Activated CD4-positive, alpha-beta T cell treated with anti-CD3 and anti-CD28 coated beads, Interleukin-2, amount 10 ng/mL, durations not matched to agents 7 days and 5 days (primary cell): ENCODE data around the gene MLXIP. TPM values are rescaled to one million over a fixed set of nuclear protein-coding genes. Genes with fewer than 3 reads are reported as not detected.
"Not testable (repeated sequence)": the region's sequence is repeated elsewhere in the genome, so short reads cannot be mapped to it uniquely, and the experiment has no call there.

Experiments
- CTCF ChIA-PET: fragments of 350-600 bp; sonication (Branson Sonifier 250); formaldehyde crosslinking; loops from one replicate; lab custom pipeline; 2021; ENCODE audit warnings: antibody characterized with exemption; lab: Charles Lee
- POLR2A ChIA-PET: fragments of 350-600 bp; sonication (Branson Sonifier 250); formaldehyde crosslinking; loops from one replicate; lab custom pipeline; 2021; ENCODE audit warnings: antibody characterized with exemption; lab: Charles Lee
- DNase-seq: peaks from one replicate; pipeline ENCODE4 v3.0.0-alpha.2; 2020
- H3K27ac Mint-ChIP-seq: one replicate; pipeline ENCODE4 v1.8.0; 2021; ENCODE audit warnings: mild to moderate bottlenecking, moderate library complexity, mixed read lengths
- H3K27me3 Mint-ChIP-seq: one replicate; pipeline ENCODE4 v1.8.0; 2021; ENCODE audit warnings: mixed read lengths
- H3K36me3 Mint-ChIP-seq: one replicate; pipeline ENCODE4 v1.8.0; 2021; ENCODE audit warnings: low read depth, mixed read lengths
- H3K4me1 Mint-ChIP-seq: one replicate; pipeline ENCODE4 v1.8.0; 2021; ENCODE audit warnings: mixed read lengths
- H3K4me3 Mint-ChIP-seq: one replicate; pipeline ENCODE4 v1.8.0; 2021; ENCODE audit warnings: mild to moderate bottlenecking, moderate library complexity, mixed read lengths
- H3K9me3 Mint-ChIP-seq: one replicate; pipeline ENCODE4 v1.8.0; 2021; ENCODE audit warnings: mixed read lengths
- total RNA-seq, 2 experiments: library from RNA; stranded (reverse); gene quantifications; one replicate each; pipeline ENCODE4 v1.2.3, GENCODE V29; 2021

The MLXIP gene
- total RNA-seq, 2 experiments from 2014 or later = 45.7 to 46.8 TPM

GRCh38 chr12:122159882-122160281 is 81.3 kb downstream of the MLXIP start:
- Mint-ChIP-seq H3K27ac (no peak overlapping the region), H3K4me3 (no peak overlapping the region), H3K9me3 (no peaks in the 10 kb centered on the region), H3K36me3 (no peaks in the 10 kb centered on the region), H3K27me3 (no peaks in the 10 kb centered on the region), H3K4me1 (peaks cover 19% of the 10 kb centered on the region)
- no peak for DNase-seq
- POLR2A ChIA-PET = no interaction called here
- CTCF ChIA-PET = no interaction called here

- no peaks in the 10 kb centered on the region for H3K36me3 Mint-ChIP-seq
- DNase-seq = no peak
- no peak overlapping the region for H3K4me3 Mint-ChIP-seq
- ChIA-PET POLR2A (no interaction called here), CTCF (no interaction called here)
- no peaks in the 10 kb centered on the region for H3K27me3 Mint-ChIP-seq
- peaks cover 19% of the 10 kb centered on the region for H3K4me1 Mint-ChIP-seq
- no peaks in the 10 kb centered on the region for H3K9me3 Mint-ChIP-seq
- H3K27ac Mint-ChIP-seq = no peak overlapping the region
These were observed 82.2 kb downstream of the MLXIP start for GRCh38 chr12:122160761-122161160.

GRCh38 chr12:122161682-122162081 is 83.1 kb downstream of the MLXIP start:
- Mint-ChIP-seq H3K4me1 (peaks cover 20% of the 10 kb centered on the region), H3K9me3 (no peaks in the 10 kb centered on the region), H3K27me3 (no peaks in the 10 kb centered on the region), H3K4me3 (no peak overlapping the region), H3K27ac (peak overlapping the region; percentile 73), H3K36me3 (no peaks in the 10 kb centered on the region)
- POLR2A ChIA-PET = no interaction called here
- CTCF ChIA-PET = no interaction called here
- DNase-seq = peak; percentile 22

- Mint-ChIP-seq H3K27me3 (no peaks in the 10 kb centered on the region), H3K27ac (no peak overlapping the region), H3K4me3 (peak overlapping the region; percentile 27), H3K36me3 (no peaks in the 10 kb centered on the region), H3K4me1 (peaks cover 27% of the 10 kb centered on the region), H3K9me3 (no peaks in the 10 kb centered on the region)
- no peak for DNase-seq
- ChIA-PET CTCF (no interaction called here), POLR2A (no interaction called here)
These were observed 84.4 kb downstream of the MLXIP start for GRCh38 chr12:122162976-122163375.

DNA sequence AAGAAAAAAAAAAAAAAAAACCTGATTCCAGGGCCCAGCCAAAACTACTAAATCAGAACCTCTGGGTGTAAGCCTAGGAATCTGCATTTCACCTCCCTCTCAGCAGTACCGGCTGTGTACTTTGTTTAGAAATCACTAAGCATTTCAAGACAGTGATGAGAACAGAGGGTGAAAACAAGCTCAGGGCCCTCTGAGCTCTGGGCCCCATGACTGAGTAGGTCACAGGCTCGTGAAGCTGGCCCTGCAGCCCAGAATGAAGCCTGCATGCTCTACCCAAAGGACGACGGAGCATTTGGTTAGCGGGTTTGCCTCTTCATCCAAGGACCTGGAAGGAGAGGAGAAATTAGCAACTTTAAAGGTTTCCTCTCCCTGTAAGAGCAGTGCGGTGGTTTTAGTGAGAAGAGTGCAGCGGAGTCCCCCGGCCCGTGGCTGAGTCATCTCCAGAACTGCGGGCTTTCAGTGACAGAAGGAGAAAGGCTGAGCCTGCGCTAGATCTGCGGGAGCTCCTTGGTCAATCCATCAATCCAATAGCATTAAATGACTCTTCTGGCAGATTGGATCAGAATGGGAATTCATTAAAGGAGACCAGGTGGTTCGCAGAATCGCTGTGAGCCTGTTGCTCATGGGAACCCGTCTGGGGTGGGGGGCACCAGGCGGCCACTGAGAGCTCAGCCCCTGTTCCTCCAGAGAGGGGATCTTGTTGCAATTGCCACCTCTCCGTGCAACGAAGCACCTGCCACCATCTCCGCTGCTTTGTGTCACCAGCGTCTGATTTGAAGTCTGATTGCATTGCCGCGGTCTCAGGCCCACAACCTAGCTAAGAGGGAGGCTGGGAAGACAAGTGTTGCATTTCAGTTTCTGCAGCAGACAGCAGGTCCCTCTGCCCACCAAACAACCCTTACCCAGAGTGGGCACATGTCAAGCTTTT is 88.1 kb downstream of the MLXIP start:
- H3K4me3 Mint-ChIP-seq = no peak overlapping the region
- no peak overlapping the region for H3K27ac Mint-ChIP-seq
- DNase-seq = peak; percentile 18
- POLR2A ChIA-PET = interaction anchor here (0.6 kb wide), 1 partner anchor 59 kb away, joined by 5 read pairs; no protein-coding TSS in a partner anchor
- CTCF ChIA-PET = interaction anchor here (0.8 to 1.5 kb wide), 2 partner anchors 24 to 372 kb away, joined by 3 to 6 read pairs; no protein-coding TSS in a partner anchor
- no peaks in the 10 kb centered on the region for H3K36me3 Mint-ChIP-seq
- H3K4me1 Mint-ChIP-seq = peaks cover 21% of the 10 kb centered on the region
- H3K9me3 Mint-ChIP-seq = no peaks in the 10 kb centered on the region
- peaks cover 5% of the 10 kb centered on the region for H3K27me3 Mint-ChIP-seq

GRCh38 chr12:122167356-122167925 is 88.9 kb downstream of the MLXIP start:
- no peaks in the 10 kb centered on the region for H3K36me3 Mint-ChIP-seq
- POLR2A ChIA-PET = no interaction called here

DNA sequence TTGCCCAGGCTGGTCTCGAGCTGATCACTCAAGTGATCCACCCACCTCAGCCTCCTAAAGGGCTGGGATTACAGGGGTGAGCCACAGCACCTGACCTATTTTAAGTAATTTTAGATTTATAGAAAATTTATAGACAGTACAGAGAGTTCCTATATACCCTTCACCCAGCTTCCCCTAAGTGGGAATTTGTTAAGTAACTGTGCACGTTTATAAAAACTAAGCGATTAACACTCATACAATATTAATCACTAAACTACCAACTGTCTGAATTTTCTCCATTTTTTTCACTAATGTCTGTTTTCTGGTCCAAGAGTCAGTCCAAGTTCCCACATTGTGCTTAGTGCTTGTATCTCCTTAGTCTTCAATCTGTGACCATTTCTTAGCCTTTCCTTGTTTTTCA is 89.9 kb downstream of the MLXIP start:
- Mint-ChIP-seq H3K9me3 (no peaks in the 10 kb centered on the region), H3K4me3 (no peak overlapping the region), H3K27ac (no peak overlapping the region), H3K4me1 (peaks cover 8% of the 10 kb centered on the region), H3K36me3 (no peaks in the 10 kb centered on the region), H3K27me3 (peaks cover 5% of the 10 kb centered on the region)
- ChIA-PET CTCF (interaction anchor here (0.6 kb wide), 1 partner anchor 100 kb away, joined by 3 read pairs; no protein-coding TSS in a partner anchor), POLR2A (no interaction called here)
- no peak for DNase-seq

More at GRCh38 chr12:122167356-122167925, 88.9 kb downstream of the MLXIP start:
- Mint-ChIP-seq H3K4me3 (no peak overlapping the region), H3K27ac (no peak overlapping the region), H3K9me3 (no peaks in the 10 kb centered on the region), H3K27me3 (peaks cover 5% of the 10 kb centered on the region), H3K4me1 (peaks cover 13% of the 10 kb centered on the region)
- CTCF ChIA-PET = interaction anchor here (1.5 kb wide), 1 partner anchor 23 kb away, joined by 6 read pairs; no protein-coding TSS in a partner anchor
- no peak for DNase-seq

- Mint-ChIP-seq H3K36me3 (no peaks in the 10 kb centered on the region), H3K4me1 (peaks cover 8% of the 10 kb centered on the region), H3K9me3 (no peaks in the 10 kb centered on the region), H3K4me3 (no peak overlapping the region), H3K27me3 (peaks cover 5% of the 10 kb centered on the region), H3K27ac (no peak overlapping the region)
- no peak for DNase-seq
- POLR2A ChIA-PET = no interaction called here
- CTCF ChIA-PET = interaction anchor here (1.0 to 2.5 kb wide), 2 partner anchors 20 to 34 kb away, joined by 3 to 8 read pairs; no protein-coding TSS in a partner anchor
These were observed 92.8 kb downstream of the MLXIP start for GRCh38 chr12:122171399-122171798.

DNA sequence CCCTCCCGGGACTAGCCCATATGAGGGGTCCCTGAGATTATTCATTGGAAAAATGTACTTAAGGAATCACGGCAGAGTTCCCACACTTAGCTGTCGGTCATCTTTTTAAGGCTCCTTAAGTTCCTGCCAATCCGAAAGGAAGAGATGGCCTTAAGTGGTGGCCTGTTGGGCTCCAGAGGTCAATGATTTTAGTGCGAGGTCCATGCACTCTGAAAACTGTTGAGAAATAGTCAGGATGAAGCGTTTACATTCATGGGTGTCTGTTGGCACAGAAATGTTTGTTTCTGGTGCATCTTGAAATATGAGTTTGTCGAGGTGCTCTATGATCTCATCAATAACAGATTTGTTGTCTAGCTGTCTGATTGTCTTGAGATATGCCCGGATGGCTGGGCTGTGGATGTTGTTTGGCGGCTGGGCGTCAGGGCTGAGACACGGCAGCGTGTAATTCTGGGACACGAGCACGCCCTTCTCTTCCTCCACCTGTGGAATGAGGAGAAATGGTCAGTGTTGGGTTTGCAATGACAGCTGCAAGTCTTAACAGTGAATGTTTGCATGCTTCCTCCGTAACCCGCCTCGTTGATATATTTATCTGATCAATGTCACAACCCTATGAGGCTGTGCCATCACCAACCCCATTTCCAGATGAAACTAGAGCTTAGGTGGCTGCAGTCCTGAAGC is 93.8 kb downstream of the MLXIP start:
- ChIA-PET CTCF (interaction anchor here (1.0 to 2.5 kb wide), 3 partner anchors 19 to 150 kb away, joined by 3 to 8 read pairs (median 3); no protein-coding TSS in a partner anchor), POLR2A (no interaction called here)
- no peaks in the 10 kb centered on the region for H3K36me3 Mint-ChIP-seq

GRCh38 chr12:122174155-122174845 is 95.7 kb downstream of the MLXIP start, which contains the start of gene IL31:
Gene IL31 (minus strand): TSS chr12:122174221. CDS start chr12:122174172, 49 bp downstream.
- no peak for DNase-seq
- ChIA-PET CTCF (no interaction called here), POLR2A (no interaction called here)

More for the DNA sequence above, 93.8 kb downstream of the MLXIP start:
- Mint-ChIP-seq H3K27ac (no peak overlapping the region), H3K9me3 (no peaks in the 10 kb centered on the region), H3K27me3 (peaks cover 5% of the 10 kb centered on the region), H3K4me1 (peaks cover 1% of the 10 kb centered on the region), H3K4me3 (no peak overlapping the region)
- no peak for DNase-seq

DNA sequence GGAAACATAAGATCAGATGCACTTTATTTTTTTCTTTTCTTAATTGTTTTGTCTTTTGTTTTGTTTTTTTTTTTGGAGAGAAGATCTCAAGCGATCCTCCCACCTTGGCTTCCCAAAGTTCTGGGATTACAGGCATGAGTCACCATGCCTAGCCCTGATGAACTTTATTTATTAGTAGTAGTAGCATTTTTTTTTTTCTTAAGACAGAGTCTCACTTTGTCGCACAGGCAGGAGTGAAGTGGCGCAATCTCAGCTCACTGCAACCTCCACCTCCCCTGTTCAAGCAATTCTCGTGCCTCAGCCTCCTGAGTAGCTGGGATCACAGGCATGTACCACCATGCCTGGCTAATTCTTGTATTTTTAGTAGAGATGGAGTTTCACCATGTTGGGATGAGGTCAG is 97.9 kb downstream of the MLXIP start:
- H3K4me3 Mint-ChIP-seq, DNase-seq, H3K36me3 Mint-ChIP-seq, H3K27ac Mint-ChIP-seq, POLR2A ChIA-PET, H3K27me3 Mint-ChIP-seq, H3K9me3 Mint-ChIP-seq, H3K4me1 Mint-ChIP-seq, CTCF ChIA-PET: not testable (repeated sequence)

More at GRCh38 chr12:122174155-122174845, 95.7 kb downstream of the MLXIP start, which contains the start of gene IL31:
- no peaks in the 10 kb centered on the region for H3K4me1 Mint-ChIP-seq
- peak within 1 kb of the TSS; percentile 19 for H3K27ac Mint-ChIP-seq
- no peak within 1 kb of the TSS for H3K4me3 Mint-ChIP-seq
- H3K36me3 Mint-ChIP-seq = no peaks in the 10 kb centered on the region
- H3K9me3 Mint-ChIP-seq = no peaks in the 10 kb centered on the region
- no peaks in the 10 kb centered on the region for H3K27me3 Mint-ChIP-seq
